ENCODE results near the gene ASCC1. TPM values are rescaled to one million over a fixed set of nuclear protein-coding genes. Genes with fewer than 3 reads are reported as not detected.

The ASCC1 gene
- total RNA-seq, 1 experiment from 2014 or later = 51.3 TPM

DNA sequence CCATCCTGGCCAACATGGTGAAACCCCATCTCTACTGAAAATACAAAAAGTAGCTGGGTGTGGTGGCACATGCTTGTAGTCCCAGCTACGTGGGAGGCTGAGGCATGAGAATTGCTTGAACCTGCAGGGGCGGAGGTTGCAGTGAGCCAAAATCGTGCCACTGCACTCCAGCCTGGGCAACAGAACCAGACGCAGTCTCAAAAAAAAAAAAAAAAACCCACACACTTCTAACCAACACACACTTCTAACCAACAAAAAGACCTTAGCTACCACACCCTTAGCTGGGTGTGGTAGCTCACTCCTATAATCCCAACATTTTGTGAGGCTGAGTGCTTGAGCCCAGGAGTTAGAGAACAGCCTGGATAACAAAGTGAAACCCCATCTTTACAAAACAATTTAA, 93.9 kb downstream of the ASCC1 start:
- no peak for DNase-seq
- TF ChIP-seq, protein P1, sequence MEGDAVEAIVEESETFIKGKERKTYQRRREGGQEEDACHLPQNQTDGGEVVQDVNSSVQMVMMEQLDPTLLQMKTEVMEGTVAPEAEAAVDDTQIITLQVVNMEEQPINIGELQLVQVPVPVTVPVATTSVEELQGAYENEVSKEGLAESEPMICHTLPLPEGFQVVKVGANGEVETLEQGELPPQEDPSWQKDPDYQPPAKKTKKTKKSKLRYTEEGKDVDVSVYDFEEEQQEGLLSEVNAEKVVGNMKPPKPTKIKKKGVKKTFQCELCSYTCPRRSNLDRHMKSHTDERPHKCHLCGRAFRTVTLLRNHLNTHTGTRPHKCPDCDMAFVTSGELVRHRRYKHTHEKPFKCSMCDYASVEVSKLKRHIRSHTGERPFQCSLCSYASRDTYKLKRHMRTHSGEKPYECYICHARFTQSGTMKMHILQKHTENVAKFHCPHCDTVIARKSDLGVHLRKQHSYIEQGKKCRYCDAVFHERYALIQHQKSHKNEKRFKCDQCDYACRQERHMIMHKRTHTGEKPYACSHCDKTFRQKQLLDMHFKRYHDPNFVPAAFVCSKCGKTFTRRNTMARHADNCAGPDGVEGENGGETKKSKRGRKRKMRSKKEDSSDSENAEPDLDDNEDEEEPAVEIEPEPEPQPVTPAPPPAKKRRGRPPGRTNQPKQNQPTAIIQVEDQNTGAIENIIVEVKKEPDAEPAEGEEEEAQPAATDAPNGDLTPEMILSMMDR (IDR thresholded peaks at IDR 0.05; ENCODE audit: unreplicated experiment) = no peak
- intact Hi-C loops (cut with micrococcal nuclease; ENCODE audit: unreplicated experiment) = no loop called here
- H3K27ac Mint-ChIP-seq (ENCODE audit: unreplicated experiment) = no peak overlapping the region
- no peaks in the 10 kb centered on the region for H3K27me3 Mint-ChIP-seq (ENCODE audit: unreplicated experiment)
- H3K4me3 Mint-ChIP-seq (ENCODE audit: low read depth, unreplicated experiment) = no peak overlapping the region
- peaks cover 32% of the 10 kb centered on the region for H3K4me1 Mint-ChIP-seq (ENCODE audit: low read depth, unreplicated experiment)
- BruUV-seq (replicated peaks) = no TSS peak
- no peaks in the 10 kb centered on the region for H3K9me3 Mint-ChIP-seq (ENCODE audit: low read depth, unreplicated experiment)
- CTCF ChIA-PET = no interaction called here
- H3K36me3 Mint-ChIP-seq (ENCODE audit: insufficient read depth, unreplicated experiment) = peaks cover 4% of the 10 kb centered on the region

DNA sequence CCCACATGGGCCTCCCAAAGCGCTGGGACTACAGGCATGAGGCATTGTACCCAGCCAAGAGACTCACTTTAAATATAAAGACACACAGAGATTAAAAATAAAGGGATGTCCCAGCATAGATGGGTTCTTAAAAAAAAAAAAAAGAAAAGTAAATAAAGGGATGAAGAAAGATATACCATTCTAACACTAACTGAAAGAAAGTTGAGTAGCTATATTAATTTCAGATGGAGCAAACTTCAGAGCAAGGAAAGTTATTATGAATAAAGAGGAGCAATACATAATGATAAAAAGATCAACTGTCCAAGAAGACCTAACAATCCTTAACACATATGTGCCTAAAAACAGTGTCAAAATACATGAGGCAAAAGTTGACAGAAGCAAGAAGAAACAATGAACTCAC, 94.7 kb downstream of the ASCC1 start:
- TF ChIP-seq, protein P1 (IDR thresholded peaks at IDR 0.05; ENCODE audit: unreplicated experiment) = no peak
- Mint-ChIP-seq H3K36me3 (ENCODE audit: insufficient read depth, unreplicated experiment) (peaks cover 4% of the 10 kb centered on the region), H3K4me1 (ENCODE audit: low read depth, unreplicated experiment) (peaks cover 25% of the 10 kb centered on the region), H3K4me3 (ENCODE audit: low read depth, unreplicated experiment) (no peak overlapping the region), H3K27ac (ENCODE audit: unreplicated experiment) (no peak overlapping the region), H3K27me3 (ENCODE audit: unreplicated experiment) (no peaks in the 10 kb centered on the region), H3K9me3 (ENCODE audit: low read depth, unreplicated experiment) (no peaks in the 10 kb centered on the region)
- intact Hi-C loops (cut with micrococcal nuclease; ENCODE audit: unreplicated experiment) = no loop called here
- BruUV-seq (replicated peaks) = no TSS peak
- CTCF ChIA-PET = interaction anchor here (0.8 kb wide), 1 partner anchor 34 kb away, joined by 7 read pairs; no protein-coding TSS in a partner anchor
- no peak for DNase-seq

DNA sequence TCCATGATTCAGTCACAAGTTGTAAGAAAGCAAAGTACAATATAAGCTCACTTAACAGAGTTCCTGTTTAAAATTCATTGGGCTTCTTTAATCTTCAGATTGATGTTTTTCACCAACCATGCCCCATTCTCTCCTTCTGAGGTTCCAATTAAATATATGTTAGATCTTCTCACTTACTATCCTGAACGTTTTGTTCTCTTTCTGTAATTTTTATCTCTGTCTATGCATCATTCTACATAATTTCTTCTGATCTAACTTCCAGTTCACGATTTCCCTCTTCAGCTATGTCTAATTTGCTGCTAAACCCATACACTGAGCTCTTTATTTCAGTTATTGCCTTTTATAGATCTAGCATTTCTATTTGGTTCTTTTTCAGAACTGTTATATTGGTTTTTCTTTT, 99.7 kb downstream of the ASCC1 start:
- Mint-ChIP-seq H3K27me3 (ENCODE audit: unreplicated experiment) (no peaks in the 10 kb centered on the region), H3K4me3 (ENCODE audit: low read depth, unreplicated experiment) (no peak overlapping the region), H3K36me3 (ENCODE audit: insufficient read depth, unreplicated experiment) (peaks cover 6% of the 10 kb centered on the region), H3K9me3 (ENCODE audit: low read depth, unreplicated experiment) (no peaks in the 10 kb centered on the region), H3K4me1 (ENCODE audit: low read depth, unreplicated experiment) (no peaks in the 10 kb centered on the region), H3K27ac (ENCODE audit: unreplicated experiment) (no peak overlapping the region)
- TF ChIP-seq, protein P1 (IDR thresholded peaks at IDR 0.05; ENCODE audit: unreplicated experiment) = no peak
- DNase-seq = no peak
- no TSS peak for BruUV-seq (replicated peaks)
- CTCF ChIA-PET = interaction anchor here (0.6 to 0.8 kb wide), 3 partner anchors 10 to 230 kb away, joined by 3 read pairs; no protein-coding TSS in a partner anchor
- intact Hi-C loops (cut with micrococcal nuclease; ENCODE audit: unreplicated experiment) = no loop called here

DNA sequence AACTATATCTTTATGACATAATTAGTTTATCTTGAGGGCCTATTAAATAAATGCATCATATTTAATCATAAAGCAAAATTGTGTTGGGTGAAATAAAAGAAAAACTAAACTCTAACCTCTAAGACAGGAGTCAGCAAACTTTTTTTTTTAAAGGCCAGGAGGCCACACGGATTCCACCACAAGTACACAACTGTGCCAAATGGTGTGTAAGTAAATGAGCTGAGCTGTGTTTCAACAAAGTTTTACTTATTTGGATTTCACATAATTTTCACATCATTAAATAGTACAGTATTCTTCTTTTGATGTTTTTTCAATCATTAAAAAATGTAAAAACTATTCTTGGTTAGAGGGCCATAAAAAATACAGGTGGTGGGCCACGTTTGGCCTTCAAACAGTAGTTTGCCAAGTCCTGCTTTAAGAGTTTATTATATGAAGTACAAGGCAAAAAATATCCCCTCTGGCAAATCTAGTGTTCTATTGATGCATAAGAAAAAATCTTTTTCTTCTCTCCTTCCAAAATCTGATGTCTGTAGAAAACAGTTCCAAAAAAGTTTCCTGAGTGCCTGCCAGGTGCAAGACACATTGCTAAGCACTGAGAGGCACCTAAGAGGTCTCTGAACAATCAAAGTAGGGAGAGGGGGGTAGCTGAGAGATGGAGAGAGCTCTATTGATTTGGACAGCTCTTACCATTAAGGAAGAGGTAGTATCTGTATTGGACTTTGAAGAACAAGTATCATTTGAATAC, 101.2 kb downstream of the ASCC1 start:
- H3K4me1 Mint-ChIP-seq (ENCODE audit: low read depth, unreplicated experiment) = peaks cover 6% of the 10 kb centered on the region
- TF ChIP-seq, protein P1 (IDR thresholded peaks at IDR 0.05; ENCODE audit: unreplicated experiment) = no peak
- H3K4me3 Mint-ChIP-seq (ENCODE audit: low read depth, unreplicated experiment) = no peak overlapping the region
- no TSS peak for BruUV-seq (replicated peaks)
- intact Hi-C loops (cut with micrococcal nuclease; ENCODE audit: unreplicated experiment) = no loop called here
- no peaks in the 10 kb centered on the region for H3K9me3 Mint-ChIP-seq (ENCODE audit: low read depth, unreplicated experiment)
- DNase-seq = no peak
- H3K27ac Mint-ChIP-seq (ENCODE audit: unreplicated experiment) = no peak overlapping the region
- CTCF ChIA-PET = interaction anchor here (0.7 kb wide), 2 partner anchors 512 to 875 kb away, joined by 3 read pairs; no protein-coding TSS in a partner anchor
- H3K36me3 Mint-ChIP-seq (ENCODE audit: insufficient read depth, unreplicated experiment) = peaks cover 6% of the 10 kb centered on the region
- H3K27me3 Mint-ChIP-seq (ENCODE audit: unreplicated experiment) = no peaks in the 10 kb centered on the region
